Measurements from ENCODE around the gene RBM22.

The RBM22 gene

GRCh38 chr5:150671509-150672236 is 29.2 kb downstream of the RBM22 start:
- peak; percentile 41 for DNase-seq

- DNase-seq: no peak
These were observed 29.9 kb downstream of the RBM22 start for GRCh38 chr5:150670948-150671310.

- no peak for DNase-seq
These were observed 30.5 kb downstream of the RBM22 start for GRCh38 chr5:150670275-150670947.

- no peak for DNase-seq
These were observed 35.8 kb downstream of the RBM22 start for GRCh38 chr5:150665044-150665443.

- DNase-seq: no peak
These were observed 36.9 kb downstream of the RBM22 start for GRCh38 chr5:150663936-150664335.

- DNase-seq: no peak
These were observed 37.9 kb downstream of the RBM22 start for GRCh38 chr5:150662731-150663516.

GRCh38 chr5:150661821-150662596 is 38.9 kb downstream of the RBM22 start:
- DNase-seq: no peak

GRCh38 chr5:150661086-150661485 is 39.8 kb downstream of the RBM22 start, which contains the start of gene MYOZ3:
MYOZ3 (plus strand) TSS chr5:150661251; CDS start chr5:150662942, 1,691 bp downstream.
- no peak for DNase-seq

- no peak for DNase-seq
These were observed 40.6 kb downstream of the RBM22 start for GRCh38 chr5:150660108-150660831.

GRCh38 chr5:150659360-150660107 is 41.3 kb downstream of the RBM22 start:
- DNase-seq: no peak

- DNase-seq: no peak
These were observed 42.1 kb downstream of the RBM22 start for GRCh38 chr5:150658699-150659265.

- no peak for DNase-seq
These were observed 42.7 kb downstream of the RBM22 start for GRCh38 chr5:150658121-150658520.

GRCh38 chr5:150656191-150657132 is 44.4 kb downstream of the RBM22 start:
- DNase-seq: peak; percentile 84

GRCh38 chr5:150655221-150655620 is 45.6 kb downstream of the RBM22 start:
- no peak for DNase-seq

GRCh38 chr5:150653762-150654556 is 46.9 kb downstream of the RBM22 start:
- DNase-seq: peak; percentile 32

GRCh38 chr5:150653145-150653761 is 47.6 kb downstream of the RBM22 start:
- no peak for DNase-seq

GRCh38 chr5:150651924-150652671 is 48.8 kb downstream of the RBM22 start:
- DNase-seq: no peak

- DNase-seq: no peak
These were observed 49.5 kb downstream of the RBM22 start for GRCh38 chr5:150651382-150651781.

Data from DMS53 (cell line).